Skin epidermis (tissue), 12 donors: ENCODE data around the gene TNK1.
"Not testable (repeated sequence)": the region's sequence is repeated elsewhere in the genome, so short reads cannot be mapped to it uniquely, and the experiment has no call there.

Source experiments
- H3K27ac ChIP-seq, 21 experiments: fragments of 200-600 bp; sonication (generic) in 11 of 21; one replicate each; pipeline ENCODE4 v1.5.0; 2020; ENCODE audit warnings: mild to moderate bottlenecking in 3 of 21, inconsistent platforms in 2 of 21, moderate library complexity in 2 of 21
- H3K4me3 ChIP-seq, 7 experiments: fragments of 200-600 bp; sonication (generic) in 2 of 7; one replicate each; pipeline ENCODE4 v1.5.0; 2020; ENCODE audit warnings: inconsistent platforms in 2 of 7, mild to moderate bottlenecking in 2 of 7, moderate library complexity in 1 of 7

TNK1 gene

DNA sequence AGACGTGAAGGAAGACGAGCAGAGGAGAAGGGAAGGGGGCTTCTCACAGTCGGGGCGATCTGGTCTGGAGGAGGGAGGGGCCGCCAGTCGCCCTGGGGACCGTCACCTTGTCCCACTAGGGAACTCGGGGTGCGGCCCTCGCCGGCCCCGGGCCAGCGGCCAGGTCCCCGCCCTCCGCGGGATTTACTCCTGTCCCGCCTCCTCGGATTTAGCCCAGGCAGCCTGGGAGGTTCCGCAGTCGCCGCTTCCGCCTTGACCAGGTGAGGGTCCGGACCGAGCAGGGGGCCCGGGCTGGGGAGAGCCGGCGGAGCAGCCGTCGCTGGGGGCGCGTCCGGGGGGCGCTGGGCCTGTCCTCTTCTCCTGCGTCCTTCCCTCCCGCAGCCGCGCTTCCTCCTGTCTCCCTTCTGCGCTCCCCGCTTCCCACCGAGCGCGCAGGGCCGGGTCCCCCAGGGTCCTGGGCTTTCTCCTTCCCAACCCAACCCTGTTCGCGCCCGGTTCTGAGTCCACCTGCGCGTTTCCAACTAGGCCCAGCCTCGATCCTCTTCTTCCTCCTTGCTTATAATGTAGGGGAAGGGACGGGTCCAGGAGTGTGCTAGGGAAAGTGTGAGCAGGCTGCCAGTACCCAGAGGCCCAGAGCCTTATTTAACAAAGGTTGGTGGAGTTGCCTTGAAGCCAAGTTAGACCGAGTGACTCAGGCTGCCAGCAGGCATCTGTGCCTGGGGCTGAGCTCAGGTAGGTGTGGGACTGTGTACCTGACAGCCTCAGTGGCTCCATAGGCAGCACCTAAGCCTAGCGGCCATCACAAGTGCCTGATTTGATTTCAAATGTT lies at the start of gene TNK1:
TSS of gene TNK1 (plus strand) at position 235 of the 829 bp plus-strand sequence. CDS start 1,838 bp downstream, outside the sequence.
- H3K4me3 ChIP-seq = peak within 1 kb of the TSS; percentile 36 to 55 (median 41)
- peak within 1 kb of the TSS in 20 of 21 experiments; percentile 5 to 85 (median 72) for H3K27ac ChIP-seq

DNA sequence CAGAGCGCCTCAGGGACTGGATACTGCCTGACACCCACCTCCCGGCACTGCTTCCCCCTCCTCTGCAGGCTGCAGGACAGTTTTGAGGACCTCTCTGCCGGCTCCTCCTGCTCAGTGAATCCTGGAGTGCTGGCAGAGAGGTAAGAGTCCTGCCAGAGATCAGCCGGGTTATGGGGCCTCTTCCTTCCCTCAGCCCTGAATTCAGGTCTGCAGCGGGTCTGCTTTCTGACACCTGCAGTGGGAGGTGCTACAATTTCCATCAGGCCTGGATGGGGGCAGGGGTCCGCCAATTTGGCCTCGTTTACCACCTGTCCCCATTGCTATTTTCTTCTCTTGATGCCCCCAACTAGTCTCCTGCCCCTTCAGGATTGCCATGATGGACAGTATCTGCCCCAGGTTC lies 48.8 kb upstream of the TNK1 start:
- H3K27ac ChIP-seq = peak overlapping the region in 4 of 21 experiments; percentile 34 to 59 (median 51)
- no peak overlapping the region for H3K4me3 ChIP-seq

DNA sequence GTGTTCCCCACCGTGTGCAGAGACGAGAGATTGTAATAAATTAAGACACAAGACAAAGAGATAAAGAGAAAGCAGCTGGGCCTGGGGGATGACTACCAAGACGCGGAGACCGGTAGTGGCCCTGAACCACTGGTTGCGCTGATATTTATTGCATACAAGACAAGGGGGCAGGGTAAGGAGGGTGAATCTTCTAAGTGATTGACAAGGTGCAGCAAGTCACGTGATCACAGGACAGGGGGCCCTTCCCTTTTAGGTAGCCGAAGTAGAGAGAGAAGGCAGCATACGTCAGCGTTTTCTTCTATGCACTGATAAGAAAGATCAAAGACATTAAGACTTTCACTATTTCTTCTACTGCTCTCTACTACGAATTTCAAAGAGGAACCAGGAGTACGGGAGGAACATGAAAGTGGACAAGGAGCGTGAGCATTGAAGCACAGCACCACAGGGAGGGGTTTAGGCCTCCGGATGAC lies 48.3 kb upstream of the TNK1 start:
- peak overlapping the region in 3 of 21 experiments; percentile 44 to 59 (median 58) for H3K27ac ChIP-seq
- H3K4me3 ChIP-seq = not testable (repeated sequence)

DNA sequence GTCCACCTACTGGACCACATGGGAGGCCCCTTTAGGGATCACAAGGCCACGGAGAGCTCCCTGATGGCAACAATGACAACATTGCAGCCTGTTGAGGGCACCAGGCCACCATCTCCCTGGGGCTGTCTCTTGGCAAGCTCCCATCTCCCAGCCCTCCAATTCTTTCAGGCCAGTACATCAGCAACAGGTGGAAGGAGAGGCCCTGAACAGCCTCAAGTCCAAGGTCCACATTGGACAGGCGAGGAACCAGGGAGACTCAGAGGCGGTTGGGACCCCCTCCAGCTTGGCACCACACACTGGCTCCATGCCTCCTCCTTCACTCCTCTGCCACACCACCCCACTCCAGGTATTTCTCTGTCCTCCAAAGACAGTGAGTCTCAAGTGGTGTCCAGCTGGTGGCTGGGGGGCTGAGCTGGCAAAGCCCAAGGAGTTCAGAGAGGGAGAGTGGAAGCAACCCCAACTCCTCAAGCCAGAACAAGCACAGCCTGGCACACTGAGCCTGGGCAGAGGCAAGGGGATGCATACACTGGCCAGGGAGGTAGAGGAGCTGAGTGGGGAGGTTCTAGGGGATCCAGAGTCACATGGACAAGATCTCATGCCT lies 45.9 kb upstream of the TNK1 start:
- Histone ChIP-seq H3K27ac (peak overlapping the region in 5 of 21 experiments; percentile 85 to 96 (median 94)), H3K4me3 (no peak overlapping the region)

DNA sequence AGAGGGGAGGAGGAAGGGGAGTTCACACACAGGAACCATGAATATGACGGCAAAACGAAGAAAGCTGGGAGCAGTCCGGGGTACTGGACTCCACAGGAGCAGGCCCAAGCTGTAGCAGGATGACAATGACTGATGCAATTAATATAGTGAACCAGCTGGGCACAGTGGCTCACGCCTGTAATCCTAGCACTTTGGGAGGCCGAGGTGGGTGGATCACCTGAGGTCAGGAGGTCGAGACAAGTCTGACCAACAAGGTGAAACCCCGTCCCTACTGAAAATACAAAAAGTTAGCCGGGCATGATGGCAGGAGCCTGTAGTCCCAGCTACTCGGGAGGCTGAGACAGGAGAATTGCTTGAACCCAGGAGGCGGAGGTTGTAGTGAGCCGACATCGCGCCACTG lies 45.1 kb upstream of the TNK1 start:
- not testable (repeated sequence) for H3K4me3 ChIP-seq
- H3K27ac ChIP-seq = peak overlapping the region in 11 of 21 experiments; percentile 43 to 96 (median 73)

DNA sequence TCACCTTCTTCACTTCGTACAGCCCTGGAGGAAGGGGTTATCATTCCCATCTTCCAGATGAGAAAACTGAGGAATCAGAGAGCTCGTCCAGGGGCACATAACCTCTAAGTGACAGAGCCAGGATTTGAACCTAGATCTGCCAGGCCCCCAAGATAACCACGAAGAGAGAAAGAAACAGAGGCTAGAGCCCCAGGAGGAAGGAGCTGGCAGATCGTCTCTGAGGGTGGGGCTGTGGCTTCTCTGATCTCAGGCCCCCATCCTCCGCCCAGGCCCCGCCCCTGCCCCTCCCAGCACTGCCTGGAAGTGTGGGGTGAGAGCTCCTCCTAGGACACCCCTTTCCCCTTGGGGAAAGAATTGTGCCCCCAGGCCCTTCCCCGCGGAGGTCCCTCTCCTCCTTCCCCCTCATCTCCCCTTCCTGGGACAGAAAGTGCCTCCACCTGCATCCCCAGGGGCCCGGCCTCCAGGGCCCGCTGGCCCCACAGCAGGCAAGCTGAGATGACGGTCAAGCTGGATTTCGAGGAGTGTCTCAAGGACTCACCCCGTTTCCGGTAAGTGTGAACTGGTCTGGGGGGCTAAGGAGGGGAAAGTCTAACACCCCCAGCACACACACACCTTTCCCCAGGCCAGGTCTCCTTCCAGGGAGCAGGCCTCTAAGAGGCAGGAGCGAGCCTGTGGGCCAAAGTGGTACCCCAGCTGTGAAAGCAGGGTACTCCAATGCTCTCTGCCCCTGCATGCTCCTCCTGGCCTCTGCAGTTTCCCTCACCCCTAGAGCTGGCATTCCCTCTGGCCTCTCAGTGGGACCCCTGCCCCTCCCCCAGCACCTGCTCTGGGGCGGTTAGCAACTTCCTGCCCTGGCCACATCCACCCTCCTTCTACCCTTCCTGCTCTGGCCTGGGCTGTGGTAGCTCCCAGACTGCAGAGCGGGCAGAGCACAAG lies 44.4 kb upstream of the TNK1 start, which contains the start of gene ACAP1:
TSS of gene ACAP1 (plus strand) at position 290 of the 936 bp plus-strand sequence. CDS start at position 496, 206 bp downstream.
- Histone ChIP-seq H3K27ac (peak within 1 kb of the TSS in 16 of 21 experiments; percentile 6 to 96 (median 73)), H3K4me3 (peak within 1 kb of the TSS; percentile 18 to 47 (median 33))

DNA sequence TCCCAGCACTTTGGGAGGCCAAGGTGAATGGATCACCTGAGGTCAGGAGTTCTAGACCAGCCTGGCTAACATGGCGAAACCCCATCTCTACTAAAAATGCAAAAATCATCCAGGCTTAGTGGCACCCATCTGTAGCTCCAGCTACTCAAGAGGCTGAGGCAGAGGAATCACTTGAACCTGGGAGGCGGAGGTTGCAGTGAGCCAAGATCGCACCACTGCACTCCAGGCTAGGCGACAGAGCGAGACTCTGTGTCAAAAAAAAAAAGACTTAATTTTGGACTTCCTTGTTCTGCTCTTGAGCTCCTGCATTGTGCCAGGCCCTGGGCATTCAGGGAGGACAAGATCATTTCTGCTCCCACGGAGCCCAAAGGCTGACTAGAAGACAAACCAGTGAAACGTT lies 43.3 kb upstream of the TNK1 start:
- H3K4me3 ChIP-seq = peak overlapping the region in 6 of 7 experiments; percentile 18 to 47 (median 34)
- H3K27ac ChIP-seq = peak overlapping the region in 11 of 21 experiments; percentile 43 to 96 (median 81)

DNA sequence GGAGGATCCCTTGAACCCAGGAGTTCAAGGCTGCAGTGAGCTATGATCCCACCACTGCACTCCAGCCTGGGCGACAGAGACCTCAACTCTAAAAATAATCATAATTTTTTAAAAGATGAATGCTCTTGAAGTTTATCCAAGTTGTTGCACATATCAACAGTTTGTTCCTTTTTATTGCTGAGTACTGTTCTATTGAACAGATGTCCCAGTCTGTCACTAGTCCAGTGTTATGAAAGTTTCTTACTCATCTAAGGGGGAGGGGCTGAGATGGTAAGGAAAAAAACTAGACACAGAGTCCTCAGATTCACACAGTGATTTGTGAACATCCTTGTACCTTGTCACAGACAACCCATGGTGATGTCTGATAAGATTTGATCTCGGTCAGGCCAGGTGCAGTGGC lies 40.7 kb upstream of the TNK1 start:
- Histone ChIP-seq H3K4me3 (no peak overlapping the region), H3K27ac (peak overlapping the region in 1 of 21 experiments; percentile 20)

DNA sequence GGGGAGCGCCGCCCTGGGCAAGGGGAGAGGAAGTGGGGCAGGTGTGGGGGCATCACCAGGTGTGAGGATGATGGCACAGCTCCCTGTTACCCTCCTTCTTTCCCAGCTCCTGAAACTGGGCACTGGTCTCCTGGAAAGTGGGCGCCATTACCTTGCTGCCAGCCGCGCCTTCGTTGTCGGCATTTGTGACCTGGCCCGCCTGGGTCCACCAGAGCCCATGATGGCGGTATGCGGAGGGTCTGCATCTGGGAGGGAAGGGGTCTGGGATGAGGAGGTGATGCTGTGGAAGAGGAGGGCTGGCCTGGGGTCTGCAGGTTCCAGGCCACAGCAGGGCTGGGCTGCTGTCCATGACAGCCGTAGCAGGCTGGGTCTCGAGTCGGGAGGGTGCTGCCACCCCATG lies 39.0 kb upstream of the TNK1 start:
- Histone ChIP-seq H3K27ac (no peak overlapping the region), H3K4me3 (no peak overlapping the region)

DNA sequence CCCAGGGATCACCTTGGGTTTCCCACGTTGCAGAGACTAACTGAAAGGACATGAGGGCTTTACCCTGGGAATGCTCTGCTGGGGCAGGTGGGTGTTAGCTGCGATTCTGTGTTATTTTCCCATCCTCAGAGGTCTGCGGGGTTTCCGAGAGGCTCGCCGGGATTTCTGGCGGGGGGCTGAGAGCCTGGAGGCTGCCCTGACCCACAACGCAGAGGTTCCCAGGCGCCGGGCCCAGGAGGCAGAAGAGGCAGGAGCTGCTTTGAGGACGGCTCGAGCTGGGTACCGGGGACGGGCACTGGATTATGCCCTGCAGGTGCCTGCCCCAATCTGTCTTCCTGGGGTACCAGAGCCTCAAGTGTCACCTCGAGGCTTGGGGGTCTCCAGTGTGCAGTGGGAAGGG lies 37.6 kb upstream of the TNK1 start:
- Histone ChIP-seq H3K4me3 (no peak overlapping the region), H3K27ac (no peak overlapping the region)

DNA sequence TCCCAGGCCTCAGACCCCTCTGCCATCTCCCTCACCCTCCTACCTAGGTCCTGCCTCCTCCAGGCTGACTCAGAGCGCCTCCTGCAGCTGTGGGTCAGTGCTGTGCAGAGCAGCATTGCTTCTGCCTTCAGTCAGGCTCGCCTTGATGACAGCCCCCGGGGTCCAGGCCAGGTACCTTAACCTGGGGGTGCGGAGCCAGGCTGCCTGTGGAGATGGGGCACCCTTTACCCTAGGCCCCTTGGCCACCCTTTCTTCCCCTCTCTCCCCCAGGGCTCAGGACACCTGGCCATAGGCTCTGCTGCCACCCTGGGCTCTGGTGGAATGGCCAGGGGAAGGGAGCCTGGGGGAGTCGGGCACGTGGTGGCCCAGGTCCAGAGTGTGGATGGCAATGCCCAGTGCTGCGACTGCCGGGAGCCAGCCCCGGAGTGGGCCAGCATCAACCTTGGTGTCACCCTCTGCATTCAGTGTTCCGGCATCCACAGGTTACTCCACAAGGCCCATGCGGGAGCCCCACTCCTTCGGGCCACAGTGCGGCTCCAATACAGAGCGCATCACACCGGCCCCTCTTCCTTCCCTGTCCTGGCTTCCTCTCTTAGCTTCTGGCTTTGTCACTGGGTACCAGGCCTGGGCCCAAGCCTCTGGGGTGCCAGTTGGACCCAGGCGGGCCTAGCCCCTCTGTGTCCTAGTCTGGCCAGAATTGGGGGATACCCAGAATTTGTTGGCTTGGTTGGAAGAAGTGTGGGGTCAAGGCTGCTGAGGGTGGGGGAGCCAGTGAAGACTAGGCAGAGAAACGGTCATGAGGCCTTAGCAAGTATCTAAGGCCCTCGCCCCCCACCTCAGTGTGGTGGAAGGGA lies 33.9 kb upstream of the TNK1 start:
- Histone ChIP-seq H3K27ac (no peak overlapping the region), H3K4me3 (no peak overlapping the region)

DNA sequence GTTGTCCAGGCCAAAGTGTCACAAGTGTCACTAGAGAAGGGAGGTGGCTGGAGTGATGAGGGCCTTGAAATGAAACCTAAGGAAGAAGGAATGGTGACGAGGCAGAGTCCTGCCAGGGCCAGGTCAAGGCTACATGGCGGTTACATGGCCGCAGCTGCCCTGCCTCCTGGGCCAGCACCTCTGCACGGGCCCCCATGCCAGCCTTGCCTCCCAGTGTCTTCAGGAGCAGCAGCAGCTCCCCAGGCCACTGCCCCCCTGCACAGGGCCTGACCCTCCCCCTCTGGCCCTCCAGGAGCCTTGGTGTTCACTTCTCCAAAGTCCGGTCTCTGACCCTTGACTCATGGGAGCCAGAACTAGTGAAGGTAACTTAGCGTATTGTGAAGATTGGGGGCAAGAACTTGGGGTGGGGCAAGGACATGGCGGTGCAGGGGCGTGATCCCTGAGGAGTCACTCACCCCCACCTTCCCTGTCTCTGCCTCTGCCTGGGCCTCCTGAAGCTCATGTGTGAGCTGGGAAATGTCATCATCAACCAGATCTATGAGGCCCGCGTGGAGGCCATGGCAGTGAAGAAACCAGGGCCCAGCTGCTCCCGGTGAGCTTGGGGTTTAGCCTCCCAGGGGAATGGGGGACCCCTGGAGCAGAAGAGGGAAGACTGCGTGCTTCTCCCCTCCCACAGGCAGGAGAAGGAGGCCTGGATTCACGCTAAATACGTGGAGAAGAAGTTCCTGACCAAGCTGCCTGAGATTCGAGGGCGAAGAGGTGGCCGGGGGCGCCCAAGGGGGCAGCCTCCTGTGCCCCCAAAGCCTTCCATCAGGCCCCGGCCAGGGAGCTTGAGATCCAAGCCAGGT lies 33.0 kb upstream of the TNK1 start:
- H3K27ac ChIP-seq = peak overlapping the region in 5 of 21 experiments; percentile 19 to 38 (median 27)
- H3K4me3 ChIP-seq = no peak overlapping the region

DNA sequence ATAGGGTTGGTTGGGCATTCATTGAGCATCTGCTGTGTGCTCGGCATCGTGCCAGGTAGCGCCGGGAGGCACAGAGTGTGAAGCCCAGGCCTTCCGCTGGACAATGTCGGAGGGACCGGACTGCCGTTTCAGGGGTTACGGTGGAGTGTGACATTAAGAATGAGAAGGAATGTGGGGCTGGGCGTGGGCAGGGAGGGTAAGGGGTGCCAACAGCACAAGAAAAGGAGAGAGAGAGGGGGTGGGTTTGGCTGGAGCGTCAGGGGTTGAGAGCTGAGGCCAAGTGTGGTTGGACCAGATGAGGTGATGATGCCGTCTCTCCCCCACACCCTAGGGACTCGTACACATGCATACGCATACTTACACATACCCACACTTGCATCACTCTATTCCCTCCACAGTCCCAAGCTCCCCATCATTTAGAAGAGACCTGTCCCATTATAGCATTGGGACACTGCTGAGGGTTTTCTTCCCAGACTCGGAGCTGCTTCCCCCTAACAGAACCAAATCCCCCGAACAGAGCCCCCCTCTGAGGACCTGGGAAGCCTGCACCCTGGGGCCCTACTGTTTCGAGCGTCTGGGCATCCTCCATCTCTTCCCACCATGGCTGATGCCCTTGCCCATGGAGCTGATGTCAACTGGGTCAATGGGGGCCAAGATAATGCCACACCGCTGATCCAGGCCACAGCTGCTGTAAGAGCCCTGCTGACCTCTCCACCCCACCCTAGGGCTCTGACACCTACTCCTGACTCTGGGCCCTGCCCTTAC lies 32.2 kb upstream of the TNK1 start:
- peak overlapping the region in 7 of 21 experiments; percentile 19 to 99 (median 97) for H3K27ac ChIP-seq
- no peak overlapping the region for H3K4me3 ChIP-seq

DNA sequence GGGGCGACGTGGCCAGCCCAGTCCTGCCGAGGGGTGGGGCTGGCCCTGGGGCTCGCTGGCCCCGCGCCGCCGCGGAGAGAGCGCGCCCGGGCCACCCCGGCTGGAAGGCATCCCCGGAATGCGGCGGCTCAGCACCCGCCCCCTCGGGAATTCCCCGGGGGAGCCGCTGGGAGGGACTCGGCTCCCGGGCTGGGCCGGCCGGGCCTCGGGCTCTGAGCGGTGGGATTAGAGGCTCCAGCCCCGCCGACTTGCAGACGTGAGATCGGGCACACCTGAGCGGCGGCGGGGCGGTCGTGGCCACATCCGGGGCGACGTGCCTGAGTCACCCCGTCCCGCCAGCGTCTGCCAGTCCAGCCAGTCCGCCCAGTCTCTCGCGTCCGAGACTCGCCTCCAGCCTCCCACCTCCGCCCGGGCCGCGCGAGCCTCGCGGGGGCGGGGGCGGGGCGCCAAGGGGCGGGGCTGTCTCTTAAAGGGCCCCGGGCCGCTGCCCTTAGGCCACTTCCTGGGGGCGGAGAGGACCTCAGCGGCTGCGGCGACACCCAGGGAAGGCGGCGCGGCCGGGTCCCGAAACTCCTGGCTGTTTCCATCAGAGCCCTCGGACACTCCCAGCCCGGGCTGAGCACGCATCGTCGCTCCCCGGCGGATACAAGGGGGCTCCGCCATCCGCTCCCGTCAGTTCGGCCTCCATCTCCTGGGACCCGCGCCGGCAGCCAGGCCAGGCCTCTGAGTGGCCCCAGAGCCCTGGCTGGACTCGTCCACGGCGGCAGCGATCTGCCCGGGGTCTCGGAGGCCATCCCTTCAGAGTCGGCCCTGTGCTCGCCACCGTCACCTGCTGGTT lies 29.0 kb upstream of the TNK1 start, which contains the start of gene KCTD11:
TSS of gene KCTD11 (plus strand) at position 498 of the 838 bp plus-strand sequence.
- Histone ChIP-seq H3K27ac (peak within 1 kb of the TSS; percentile 78 to 99 (median 96)), H3K4me3 (peak within 1 kb of the TSS; percentile 46 to 81 (median 68))

DNA sequence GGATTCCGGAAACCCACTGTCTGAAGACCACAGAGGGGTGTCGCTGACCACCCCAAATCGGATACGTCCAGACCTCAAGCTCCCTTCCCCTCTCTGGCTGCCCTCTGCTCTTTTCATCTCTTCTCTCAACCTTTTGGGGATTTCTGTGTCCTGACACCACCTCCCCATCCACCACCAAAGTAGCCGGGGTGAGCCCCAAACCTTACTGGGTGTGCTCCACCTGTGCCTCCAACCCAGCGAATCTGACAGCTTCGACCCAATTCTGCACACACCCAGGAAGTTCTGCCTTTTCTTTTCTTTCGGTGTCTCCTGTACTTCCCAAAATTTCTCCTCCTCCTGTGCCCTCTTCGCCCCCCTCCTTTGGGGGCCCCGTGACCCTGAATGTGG lies 28.4 kb upstream of the TNK1 start:
- H3K4me3 ChIP-seq = peak overlapping the region; percentile 46 to 81 (median 68)

More for the DNA sequence above, 28.4 kb upstream of the TNK1 start:
- H3K27ac ChIP-seq = peak overlapping the region; percentile 78 to 99 (median 96)
